SK-N-SH (cell line): ENCODE results near the gene GRIK3. TPM values are rescaled to one million over a fixed set of nuclear protein-coding genes. Genes with fewer than 3 reads are reported as not detected.

Experiments used
- CTCF ChIA-PET: fragments of 300-600, 350-600 bp; formaldehyde crosslinking; extraction: SDS; loops from one replicate; lab custom pipeline; 2021; lab: Yijun Ruan, JAX
- POLR2A ChIA-PET: fragments of 350-600 bp; sonication (Branson Sonifier 250); formaldehyde crosslinking; extraction: SDS; loops from one replicate; lab custom pipeline; 2020; ENCODE audit warnings: antibody characterized with exemption, inconsistent platforms; lab: Yijun Ruan, JAX
- DNase-seq: peaks from one replicate; pipeline ENCODE4 v3.0.0; 2012
- H2AFZ ChIP-seq: fragments of 200-600 bp; sonication (generic); 2 replicates; pipeline ENCODE4 v1.8.1; 2016; ENCODE audit warnings: antibody characterized with exemption, mild to moderate bottlenecking, low read depth
- H3F3A ChIP-seq: fragments of 200-600 bp; sonication (generic); replicated peaks from 2 replicates; pipeline ENCODE3; 2016; ENCODE audit warnings: antibody characterized with exemption, mild to moderate bottlenecking; ENCODE audit not compliant: insufficient read depth
- H3K27ac ChIP-seq, 2 experiments: fragments of 200-500 bp in 1 of 2; fragments of 200-600 bp in 1 of 2; sonication (Bioruptor generic) in 1 of 2; sonication (generic), shearing (Covaris generic) in 1 of 2; 2 replicates each; pipeline versions ENCODE4 v1.5.1 to v1.6.1; 2014 to 2016; ENCODE audit warnings: low read depth in 2 of 2, inconsistent platforms in 1 of 2, low read length in 1 of 2, mild to moderate bottlenecking in 1 of 2, mixed read lengths in 1 of 2
- H3K27me3 ChIP-seq: fragments of 200-600 bp; sonication (generic), shearing (Covaris generic); 2 replicates; pipeline ENCODE4 v1.6.1; 2016; ENCODE audit warnings: mixed run types; ENCODE audit not compliant: insufficient read depth
- H3K36me3 ChIP-seq, 2 experiments: fragments of 200-500 bp in 1 of 2; fragments of 200-600 bp in 1 of 2; sonication (Bioruptor generic) in 1 of 2; sonication (generic) in 1 of 2; replicated peaks in 1 of 2; 2 replicates each; pipeline versions ENCODE3 to v1.5.1; 2014 to 2016; ENCODE audit warnings: low read length in 1 of 2, mild to moderate bottlenecking in 1 of 2; ENCODE audit not compliant: insufficient read depth in 2 of 2, control insufficient read depth in 1 of 2
- H3K4me1 ChIP-seq, 2 experiments: fragments of 200-500 bp in 1 of 2; fragments of 200-600 bp in 1 of 2; sonication (Bioruptor generic) in 1 of 2; sonication (generic), shearing (Covaris generic) in 1 of 2; 2 replicates each; pipeline versions ENCODE4 v1.5.1 to v1.6.1; 2014 to 2016; ENCODE audit warnings: low read depth in 1 of 2, low read length in 1 of 2, mixed run types in 1 of 2; ENCODE audit not compliant: insufficient read depth in 2 of 2, control insufficient read depth in 1 of 2
- H3K4me2 ChIP-seq: fragments of 200-600 bp; sonication (generic), shearing (Covaris generic); 2 replicates; pipeline ENCODE4 v1.6.1; 2017; ENCODE audit warnings: mixed run types
- H3K4me3 ChIP-seq, 2 experiments: fragments of 200-500 bp in 1 of 2; fragments of 200-600 bp in 1 of 2; sonication (Bioruptor generic) in 1 of 2; sonication (generic), shearing (Covaris generic) in 1 of 2; 2 replicates each; pipeline versions ENCODE4 v1.5.1 to v1.8.1; 2014 to 2016; ENCODE audit warnings: low read depth in 2 of 2, inconsistent platforms in 1 of 2, low read length in 1 of 2, mild to moderate bottlenecking in 1 of 2, mixed read lengths in 1 of 2, moderate library complexity in 1 of 2
- H3K79me2 ChIP-seq: fragments of 200-600 bp; sonication (generic); 2 replicates; pipeline ENCODE4 v1.8.1; 2017; ENCODE audit warnings: mild to moderate bottlenecking; ENCODE audit not compliant: insufficient read depth
- H3K9ac ChIP-seq: fragments of 200-600 bp; sonication (generic); 2 replicates; pipeline ENCODE4 v1.6.1; 2017; ENCODE audit warnings: mixed run types
- H3K9me2 ChIP-seq: fragments of 200-600 bp; sonication (generic); 2 replicates; pipeline ENCODE4 v1.6.1; 2017; ENCODE audit warnings: mixed run types
- H3K9me3 ChIP-seq: fragments of 200-600 bp; sonication (generic); 2 replicates; pipeline ENCODE4 v1.6.1; 2017; ENCODE audit warnings: mixed run types, mild to moderate bottlenecking, moderate library complexity
- H4K20me1 ChIP-seq: fragments of 200-600 bp; sonication (generic); 2 replicates; pipeline ENCODE4 v1.6.1; 2017; ENCODE audit warnings: mild to moderate bottlenecking, mixed run types; ENCODE audit not compliant: insufficient read depth
- EP300 ChIP-seq, 2 experiments: IDR thresholded peaks; 2 replicates each; pipeline versions ENCODE4 v1.4.0 to v1.6.1; 2012; ENCODE audit warnings: borderline replicate concordance in 1 of 2, low read depth in 1 of 2, low read length in 1 of 2
- FOSL2 ChIP-seq: IDR thresholded peaks from 2 replicates; pipeline ENCODE4 v1.4.0; 2012; ENCODE audit warnings: low read depth, mild to moderate bottlenecking, moderate library complexity, borderline replicate concordance
- FOXJ3 ChIP-seq: sonication (generic); formaldehyde crosslinking; IDR thresholded peaks from 2 replicates; pipeline ENCODE4 v1.5.1; 2020; ENCODE audit warnings: mild to moderate bottlenecking, missing genetic modification reagents
- GABPA ChIP-seq: IDR thresholded peaks from 2 replicates; pipeline ENCODE4 v1.4.0; 2012; ENCODE audit warnings: low read depth, mild to moderate bottlenecking
- JUND ChIP-seq: IDR thresholded peaks from 2 replicates; pipeline ENCODE4 v1.4.0; 2012
- NRF1 ChIP-seq: IDR thresholded peaks from 2 replicates; pipeline ENCODE4 v1.6.1; 2012; ENCODE audit warnings: low read depth, mild to moderate bottlenecking, low read length
- RAD21 ChIP-seq: IDR thresholded peaks from 2 replicates; pipeline ENCODE4 v1.6.1; 2012; ENCODE audit warnings: mild to moderate bottlenecking, low read length
- RCOR1 ChIP-seq: fragments of 150-350 bp; IDR thresholded peaks from 2 replicates; pipeline ENCODE4 v1.6.1; 2017; ENCODE audit warnings: antibody characterized with exemption, low read length
- RXRA ChIP-seq: IDR thresholded peaks from 2 replicates; pipeline ENCODE4 v1.4.0; 2012; ENCODE audit warnings: low read depth, mild to moderate bottlenecking, borderline replicate concordance
- SMC3 ChIP-seq: IDR thresholded peaks from 2 replicates; pipeline ENCODE4 v1.6.1; 2012; ENCODE audit warnings: low read depth, low read length, improper control_type of control experiment
- TEAD4 ChIP-seq: IDR thresholded peaks from 2 replicates; pipeline ENCODE4 v1.4.0; 2012; ENCODE audit warnings: mild to moderate bottlenecking, borderline replicate concordance; ENCODE audit not compliant: insufficient read depth
- YY1 ChIP-seq: IDR thresholded peaks from 2 replicates; pipeline ENCODE4 v1.4.0; 2012; ENCODE audit warnings: low read depth, mild to moderate bottlenecking
- WGBS: methylation state at CpG from one replicate; pipeline ENCODE4 v1.1.6; 2017; ENCODE audit warnings: low lambda C conversion rate; 5-methylcytosine and 5-hydroxymethylcytosine counted together
- polyA plus RNA-seq, 3 experiments: library from polyadenylated mRNA; depleted of rRNA; stranded (reverse); fragments of >200 nt; gene quantifications; 2 replicates each; pipeline ENCODE4 v1.2.3, GENCODE V29; 2012
- TF ChIP-seq, protein P1 (sequence below): IDR thresholded peaks from 2 replicates; pipeline ENCODE4 v1.4.0; 2012; ENCODE audit warnings: low read depth, borderline replicate concordance
- TF ChIP-seq, protein P2 (sequence below): fragments of 200-600 bp; sonication (generic); IDR thresholded peaks from 2 replicates; pipeline ENCODE4 v1.6.1; 2017; ENCODE audit warnings: antibody characterized with exemption, mild to moderate bottlenecking, moderate library complexity
- TF ChIP-seq, protein P3 (sequence below): IDR thresholded peaks from 2 replicates; pipeline ENCODE4; 2012
- TF ChIP-seq, protein P4 (sequence below): IDR thresholded peaks from 2 replicates; pipeline ENCODE4 v1.4.0; 2012; ENCODE audit warnings: low read depth, borderline replicate concordance
- TF ChIP-seq, protein P5 (sequence below): fragments of 150-350 bp; IDR thresholded peaks from 2 replicates; pipeline ENCODE4 v1.6.1; 2017; ENCODE audit warnings: antibody characterized with exemption, low read length, low read depth, borderline replicate concordance

The GRIK3 gene
- polyA plus RNA-seq, 1 of the 3 experiments (the other 2 are of a cell fraction) = not detected

DNA sequence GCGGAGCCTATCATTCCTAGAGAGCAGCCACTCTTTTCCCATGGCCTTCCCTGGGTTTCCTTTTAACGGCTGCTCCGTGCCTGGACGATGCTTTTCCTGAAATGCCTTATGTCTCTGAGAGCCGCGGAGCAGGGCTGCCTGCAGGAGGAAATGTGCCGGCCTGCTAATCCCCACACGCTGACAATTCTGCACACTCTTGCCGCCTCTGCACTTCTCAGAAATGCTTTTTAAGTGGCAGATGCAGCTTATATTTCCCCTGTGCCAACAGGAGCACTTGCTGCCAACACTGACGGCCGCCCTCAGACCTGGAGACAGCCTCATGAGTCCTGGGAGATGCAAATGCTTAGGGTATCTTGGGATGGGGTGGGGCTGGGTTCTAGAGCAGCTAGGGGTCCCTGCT, 253.2 kb downstream of the GRIK3 start (continued):
- TF ChIP-seq, protein P1, sequence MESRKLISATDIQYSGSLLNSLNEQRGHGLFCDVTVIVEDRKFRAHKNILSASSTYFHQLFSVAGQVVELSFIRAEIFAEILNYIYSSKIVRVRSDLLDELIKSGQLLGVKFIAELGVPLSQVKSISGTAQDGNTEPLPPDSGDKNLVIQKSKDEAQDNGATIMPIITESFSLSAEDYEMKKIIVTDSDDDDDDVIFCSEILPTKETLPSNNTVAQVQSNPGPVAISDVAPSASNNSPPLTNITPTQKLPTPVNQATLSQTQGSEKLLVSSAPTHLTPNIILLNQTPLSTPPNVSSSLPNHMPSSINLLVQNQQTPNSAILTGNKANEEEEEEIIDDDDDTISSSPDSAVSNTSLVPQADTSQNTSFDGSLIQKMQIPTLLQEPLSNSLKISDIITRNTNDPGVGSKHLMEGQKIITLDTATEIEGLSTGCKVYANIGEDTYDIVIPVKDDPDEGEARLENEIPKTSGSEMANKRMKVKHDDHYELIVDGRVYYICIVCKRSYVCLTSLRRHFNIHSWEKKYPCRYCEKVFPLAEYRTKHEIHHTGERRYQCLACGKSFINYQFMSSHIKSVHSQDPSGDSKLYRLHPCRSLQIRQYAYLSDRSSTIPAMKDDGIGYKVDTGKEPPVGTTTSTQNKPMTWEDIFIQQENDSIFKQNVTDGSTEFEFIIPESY = no peak
- TF ChIP-seq NRF1 (no peak), FOSL2 (no peak)
- TF ChIP-seq, protein P2, sequence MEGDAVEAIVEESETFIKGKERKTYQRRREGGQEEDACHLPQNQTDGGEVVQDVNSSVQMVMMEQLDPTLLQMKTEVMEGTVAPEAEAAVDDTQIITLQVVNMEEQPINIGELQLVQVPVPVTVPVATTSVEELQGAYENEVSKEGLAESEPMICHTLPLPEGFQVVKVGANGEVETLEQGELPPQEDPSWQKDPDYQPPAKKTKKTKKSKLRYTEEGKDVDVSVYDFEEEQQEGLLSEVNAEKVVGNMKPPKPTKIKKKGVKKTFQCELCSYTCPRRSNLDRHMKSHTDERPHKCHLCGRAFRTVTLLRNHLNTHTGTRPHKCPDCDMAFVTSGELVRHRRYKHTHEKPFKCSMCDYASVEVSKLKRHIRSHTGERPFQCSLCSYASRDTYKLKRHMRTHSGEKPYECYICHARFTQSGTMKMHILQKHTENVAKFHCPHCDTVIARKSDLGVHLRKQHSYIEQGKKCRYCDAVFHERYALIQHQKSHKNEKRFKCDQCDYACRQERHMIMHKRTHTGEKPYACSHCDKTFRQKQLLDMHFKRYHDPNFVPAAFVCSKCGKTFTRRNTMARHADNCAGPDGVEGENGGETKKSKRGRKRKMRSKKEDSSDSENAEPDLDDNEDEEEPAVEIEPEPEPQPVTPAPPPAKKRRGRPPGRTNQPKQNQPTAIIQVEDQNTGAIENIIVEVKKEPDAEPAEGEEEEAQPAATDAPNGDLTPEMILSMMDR = no peak

DNA sequence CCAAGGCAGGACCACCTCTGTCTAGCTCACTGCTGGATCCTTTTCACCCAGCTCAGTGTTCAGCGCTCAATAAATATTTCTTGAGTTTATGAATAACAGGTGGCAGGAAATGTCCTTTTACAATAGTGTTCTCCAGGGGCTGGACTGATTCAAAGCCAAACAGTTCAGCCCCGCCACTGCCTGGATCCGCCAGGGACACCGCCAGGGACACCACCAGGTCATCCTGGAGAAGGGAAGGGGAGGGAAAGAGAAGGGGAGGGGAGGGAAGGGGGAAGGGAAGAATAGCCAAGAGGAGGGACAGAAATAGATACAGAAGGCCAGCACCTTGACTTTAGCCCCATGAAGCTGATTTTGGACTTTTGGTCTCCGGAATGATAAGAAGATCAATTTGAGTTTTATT, 255.6 kb downstream of the GRIK3 start:
- no peaks in the 10 kb centered on the region for H3K9me2 ChIP-seq
- CTCF ChIA-PET = interaction anchor here (0.8 to 2.2 kb wide), 8 partner anchors 11 to 202 kb away, joined by 3 to 7 read pairs (median 4); no protein-coding TSS in a partner anchor
- peak; percentile 49 for DNase-seq
- no peaks in the 10 kb centered on the region for H3K27me3 ChIP-seq
- no peaks in the 10 kb centered on the region for H3K79me2 ChIP-seq
- POLR2A ChIA-PET = no interaction called here
- H2AFZ ChIP-seq = no peak overlapping the region
- no peak overlapping the region for H3K27ac ChIP-seq
- H3K4me1 ChIP-seq = peaks cover 0 to 23% of the 10 kb centered on the region in 2 experiments; a peak in 1 of 4 replicates
- H3F3A ChIP-seq = no peaks in the 10 kb centered on the region
- H3K4me2 ChIP-seq = no peak overlapping the region
- no peak overlapping the region for H3K4me3 ChIP-seq
- no peaks in the 10 kb centered on the region for H3K36me3 ChIP-seq
- WGBS = 18% methylated on average over 5 of the region's 5 CpGs
- no peaks in the 10 kb centered on the region for H4K20me1 ChIP-seq
- no peaks in the 10 kb centered on the region for H3K9me3 ChIP-seq
- no peak overlapping the region for H3K9ac ChIP-seq
- TF ChIP-seq EP300 (IDR thresholded peaks at IDR 0.05; ENCODE audit: borderline replicate concordance in 1 of 2, low read depth in 1 of 2, low read length in 1 of 2) (no peak), SMC3 (no peak), FOSL2 (no peak), RXRA (no peak), GABPA (no peak), YY1 (no peak), RCOR1 (no peak), JUND (no peak), RAD21 (no peak; the same call in 1 of the 2 replicates), FOXJ3 (CRISPR knock-in tag) (no peak), TEAD4 (no peak)
- TF ChIP-seq, protein P3, sequence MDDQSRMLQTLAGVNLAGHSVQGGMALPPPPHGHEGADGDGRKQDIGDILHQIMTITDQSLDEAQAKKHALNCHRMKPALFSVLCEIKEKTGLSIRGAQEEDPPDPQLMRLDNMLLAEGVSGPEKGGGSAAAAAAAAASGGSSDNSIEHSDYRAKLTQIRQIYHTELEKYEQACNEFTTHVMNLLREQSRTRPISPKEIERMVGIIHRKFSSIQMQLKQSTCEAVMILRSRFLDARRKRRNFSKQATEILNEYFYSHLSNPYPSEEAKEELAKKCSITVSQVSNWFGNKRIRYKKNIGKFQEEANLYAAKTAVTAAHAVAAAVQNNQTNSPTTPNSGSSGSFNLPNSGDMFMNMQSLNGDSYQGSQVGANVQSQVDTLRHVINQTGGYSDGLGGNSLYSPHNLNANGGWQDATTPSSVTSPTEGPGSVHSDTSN = no peak
- TF ChIP-seq, protein P4, sequence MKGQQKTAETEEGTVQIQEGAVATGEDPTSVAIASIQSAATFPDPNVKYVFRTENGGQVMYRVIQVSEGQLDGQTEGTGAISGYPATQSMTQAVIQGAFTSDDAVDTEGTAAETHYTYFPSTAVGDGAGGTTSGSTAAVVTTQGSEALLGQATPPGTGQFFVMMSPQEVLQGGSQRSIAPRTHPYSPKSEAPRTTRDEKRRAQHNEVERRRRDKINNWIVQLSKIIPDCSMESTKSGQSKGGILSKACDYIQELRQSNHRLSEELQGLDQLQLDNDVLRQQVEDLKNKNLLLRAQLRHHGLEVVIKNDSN = no peak
- TF ChIP-seq, protein P2 = no peak
- TF ChIP-seq, protein P5, sequence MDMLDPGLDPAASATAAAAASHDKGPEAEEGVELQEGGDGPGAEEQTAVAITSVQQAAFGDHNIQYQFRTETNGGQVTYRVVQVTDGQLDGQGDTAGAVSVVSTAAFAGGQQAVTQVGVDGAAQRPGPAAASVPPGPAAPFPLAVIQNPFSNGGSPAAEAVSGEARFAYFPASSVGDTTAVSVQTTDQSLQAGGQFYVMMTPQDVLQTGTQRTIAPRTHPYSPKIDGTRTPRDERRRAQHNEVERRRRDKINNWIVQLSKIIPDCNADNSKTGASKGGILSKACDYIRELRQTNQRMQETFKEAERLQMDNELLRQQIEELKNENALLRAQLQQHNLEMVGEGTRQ = no peak
- TF ChIP-seq, protein P1 = no peak
